Muscle layer of duodenum (tissue), 2 donors: ENCODE results near the gene SHQ1.

Experiments
- H3K27ac ChIP-seq: one replicate; pipeline ENCODE4 v1.7.0; 2013; ENCODE audit warnings: mild to moderate bottlenecking, low read length
- H3K27me3 ChIP-seq: one replicate; pipeline ENCODE4 v1.7.0; 2013; ENCODE audit warnings: low read depth, mild to moderate bottlenecking, control low read depth, low read length
- H3K36me3 ChIP-seq, 2 donors: one replicate each; pipeline ENCODE4 v1.7.0; 2013; ENCODE audit warnings: low read length in 2 of 2, control low read depth in 1 of 2, mild to moderate bottlenecking in 1 of 2; ENCODE audit not compliant: insufficient read depth in 2 of 2, control insufficient read depth in 1 of 2
- H3K4me1 ChIP-seq, 2 donors: one replicate each; pipeline ENCODE4 v1.7.0; 2013; ENCODE audit warnings: low read length in 2 of 2, mild to moderate bottlenecking in 2 of 2, control low read depth in 1 of 2, moderate library complexity in 1 of 2; ENCODE audit not compliant: insufficient read depth in 2 of 2, control insufficient read depth in 1 of 2
- H3K4me3 ChIP-seq, 2 donors: one replicate each; pipeline ENCODE4 v1.7.0; 2013; ENCODE audit warnings: low read length in 2 of 2, low read depth in 1 of 2, mild to moderate bottlenecking in 1 of 2
- H3K9me3 ChIP-seq, 2 donors: one replicate each; pipeline ENCODE4 v1.7.0; 2013; ENCODE audit warnings: low read length in 2 of 2, control low read depth in 1 of 2, mild to moderate bottlenecking in 1 of 2; ENCODE audit not compliant: control insufficient read depth in 1 of 2
- donor health status: healthy.

Gene SHQ1

DNA sequence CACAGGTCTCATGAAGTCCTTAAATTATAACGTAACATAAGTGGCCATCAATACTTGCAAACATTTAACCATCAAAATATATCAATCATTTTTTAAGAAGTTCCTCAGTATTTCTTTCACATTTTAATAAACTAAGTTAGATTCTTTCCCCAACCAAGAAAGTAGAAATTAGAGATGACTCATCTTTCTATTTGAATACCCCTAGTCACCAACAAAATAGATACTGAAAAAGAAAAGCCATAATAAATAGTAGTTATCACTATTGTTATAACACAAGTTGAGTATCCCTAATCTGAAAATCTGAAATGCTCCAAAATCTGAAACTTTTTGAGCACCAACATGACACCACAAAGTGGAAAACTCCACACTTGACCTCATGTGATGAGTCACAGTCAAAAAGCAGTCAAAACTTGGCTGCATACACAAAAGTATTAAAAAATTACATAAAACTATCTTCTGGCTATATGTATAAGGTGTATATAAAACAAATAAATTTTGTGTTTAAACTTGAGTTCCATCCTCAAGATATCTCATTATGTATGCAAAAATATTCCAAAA, 3.7 kb downstream of the SHQ1 start:
- peaks cover 12 to 14% of the 10 kb centered on the region in 2 donors for H3K36me3 ChIP-seq
- no peaks in the 10 kb centered on the region for H3K9me3 ChIP-seq
- peaks cover 9 to 23% of the 10 kb centered on the region in 2 donors for H3K4me1 ChIP-seq
- no peak overlapping the region for H3K4me3 ChIP-seq
- no peaks in the 10 kb centered on the region for H3K27me3 ChIP-seq
- no peak overlapping the region for H3K27ac ChIP-seq

GRCh38 chr3:72839057-72839456, 9.2 kb downstream of the SHQ1 start:
- Histone ChIP-seq H3K27me3 (no peaks in the 10 kb centered on the region), H3K4me1 (peaks cover 0 to 9% of the 10 kb centered on the region in 2 donors), H3K4me3 (no peak overlapping the region), H3K27ac (no peak overlapping the region), H3K36me3 (peaks cover 23 to 40% of the 10 kb centered on the region in 2 donors), H3K9me3 (no peaks in the 10 kb centered on the region)

GRCh38 chr3:72836923-72837322, 11.3 kb downstream of the SHQ1 start:
- Histone ChIP-seq H3K4me1 (peaks cover 0 to 9% of the 10 kb centered on the region in 2 donors), H3K9me3 (no peaks in the 10 kb centered on the region), H3K27me3 (no peaks in the 10 kb centered on the region), H3K36me3 (peaks cover 28 to 42% of the 10 kb centered on the region in 2 donors), H3K27ac (no peak overlapping the region), H3K4me3 (no peak overlapping the region)

- peaks cover 0 to 9% of the 10 kb centered on the region in 2 donors for H3K4me1 ChIP-seq
- H3K36me3 ChIP-seq = peaks cover 26 to 42% of the 10 kb centered on the region in 2 donors
- no peaks in the 10 kb centered on the region for H3K27me3 ChIP-seq
- no peaks in the 10 kb centered on the region for H3K9me3 ChIP-seq
- no peak overlapping the region for H3K4me3 ChIP-seq
- no peak overlapping the region for H3K27ac ChIP-seq
Measured at GRCh38 chr3:72836416-72836815, 11.8 kb downstream of the SHQ1 start.

GRCh38 chr3:72830452-72831223, 17.6 kb downstream of the SHQ1 start:
- peaks cover 5 to 23% of the 10 kb centered on the region in 2 donors for H3K36me3 ChIP-seq

GRCh38 chr3:72829701-72830100, 18.5 kb downstream of the SHQ1 start:
- Histone ChIP-seq H3K27me3 (no peaks in the 10 kb centered on the region), H3K4me1 (no peaks in the 10 kb centered on the region), H3K27ac (no peak overlapping the region), H3K9me3 (no peaks in the 10 kb centered on the region), H3K4me3 (no peak overlapping the region), H3K36me3 (peaks cover 5 to 16% of the 10 kb centered on the region in 2 donors)

More at GRCh38 chr3:72830452-72831223, 17.6 kb downstream of the SHQ1 start:
- H3K27ac ChIP-seq = no peak overlapping the region
- no peak overlapping the region for H3K4me3 ChIP-seq
- H3K9me3 ChIP-seq = no peaks in the 10 kb centered on the region
- no peaks in the 10 kb centered on the region for H3K4me1 ChIP-seq
- no peaks in the 10 kb centered on the region for H3K27me3 ChIP-seq

GRCh38 chr3:72821161-72821781, 27.0 kb downstream of the SHQ1 start:
- Histone ChIP-seq H3K4me3 (peak overlapping the region in 1 of 2 donors; percentile 1), H3K36me3 (peaks cover 0 to 6% of the 10 kb centered on the region in 2 donors), H3K9me3 (no peaks in the 10 kb centered on the region), H3K27ac (peak overlapping the region; percentile 14), H3K4me1 (peaks cover 27 to 38% of the 10 kb centered on the region in 2 donors), H3K27me3 (no peaks in the 10 kb centered on the region)

DNA sequence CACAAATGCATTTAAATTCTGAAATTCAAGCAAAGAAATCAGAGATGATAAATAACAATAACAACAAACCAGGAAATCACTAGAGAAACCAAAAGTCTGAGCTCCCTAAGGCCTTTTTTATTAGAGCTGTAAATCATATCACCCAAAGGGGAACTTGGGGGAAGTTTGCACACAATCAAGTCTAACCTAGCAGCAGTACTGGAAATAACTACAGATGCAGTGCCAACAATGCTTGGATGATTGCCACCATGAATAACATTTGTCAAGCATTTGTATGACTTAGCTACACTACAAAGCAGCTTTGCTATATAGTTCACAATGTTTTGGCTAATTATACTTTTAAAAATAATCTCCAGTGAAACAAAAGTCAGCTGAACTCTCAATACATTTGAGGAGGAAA, 27.8 kb downstream of the SHQ1 start:
- Histone ChIP-seq H3K9me3 (no peaks in the 10 kb centered on the region), H3K27ac (no peak overlapping the region), H3K4me3 (no peak overlapping the region), H3K27me3 (no peaks in the 10 kb centered on the region), H3K36me3 (peaks cover 0 to 6% of the 10 kb centered on the region in 2 donors), H3K4me1 (peaks cover 27 to 38% of the 10 kb centered on the region in 2 donors)

DNA sequence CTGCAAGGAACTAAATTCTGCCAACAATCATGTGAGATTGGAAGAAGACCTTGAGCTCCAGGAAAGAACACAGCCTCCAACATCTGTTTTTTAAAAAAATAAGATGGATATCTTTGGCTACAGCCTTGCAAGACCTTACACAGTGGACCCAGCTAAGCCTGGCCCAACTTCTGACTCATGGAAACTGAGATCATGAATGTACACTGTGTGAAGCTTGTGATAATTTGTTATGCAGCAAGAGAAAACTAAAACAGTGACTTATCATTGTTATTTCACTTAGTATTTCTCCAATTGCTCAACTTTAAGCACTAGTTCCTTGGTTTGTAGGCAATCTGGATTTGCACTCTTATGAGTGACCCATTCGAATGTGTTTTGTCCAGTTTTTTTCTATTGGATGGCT, 29.3 kb downstream of the SHQ1 start:
- Histone ChIP-seq H3K4me1 (peaks cover 27 to 38% of the 10 kb centered on the region in 2 donors), H3K36me3 (peaks cover 0 to 9% of the 10 kb centered on the region in 2 donors), H3K4me3 (no peak overlapping the region), H3K27ac (no peak overlapping the region), H3K9me3 (no peaks in the 10 kb centered on the region), H3K27me3 (no peaks in the 10 kb centered on the region)

GRCh38 chr3:72818092-72818773, 30.0 kb downstream of the SHQ1 start:
- Histone ChIP-seq H3K36me3 (peaks cover 0 to 9% of the 10 kb centered on the region in 2 donors), H3K27me3 (no peaks in the 10 kb centered on the region), H3K4me3 (no peak overlapping the region), H3K27ac (no peak overlapping the region), H3K9me3 (no peaks in the 10 kb centered on the region), H3K4me1 (peaks cover 27 to 38% of the 10 kb centered on the region in 2 donors)

DNA sequence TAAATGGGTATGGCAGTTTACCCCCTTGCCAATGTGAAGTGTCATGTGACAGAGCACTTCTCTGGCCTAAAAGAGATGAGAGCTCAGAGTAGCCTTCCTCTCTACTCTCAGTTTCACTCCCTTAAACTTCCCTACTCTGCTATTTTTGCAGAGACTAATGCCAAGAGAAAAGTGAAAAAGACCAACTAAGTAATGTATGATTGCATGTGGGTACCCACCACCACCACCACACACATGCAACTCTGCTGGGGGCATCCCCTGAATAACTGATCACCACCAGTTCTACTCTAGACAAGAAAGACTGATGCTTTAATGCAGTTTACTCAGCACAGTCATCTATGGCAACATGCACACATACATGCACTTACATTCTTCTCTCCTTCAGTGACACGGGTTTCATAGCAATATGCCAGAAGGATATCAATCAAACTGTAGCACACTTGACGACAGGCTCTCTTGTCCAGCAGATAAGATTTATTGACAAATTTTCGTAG, 31.3 kb downstream of the SHQ1 start:
- Histone ChIP-seq H3K4me3 (no peak overlapping the region), H3K9me3 (no peaks in the 10 kb centered on the region), H3K4me1 (peaks cover 22 to 29% of the 10 kb centered on the region in 2 donors), H3K36me3 (peaks cover 0 to 9% of the 10 kb centered on the region in 2 donors), H3K27ac (no peak overlapping the region), H3K27me3 (no peaks in the 10 kb centered on the region)
